WTC11 (cell line): ENCODE data around the gene FAM107B. TPM values are rescaled to one million over a fixed set of nuclear protein-coding genes. Genes with fewer than 3 reads are reported as not detected.
A peak's percentile ranks its signal among the peaks of the same experiment; 100 is the strongest.

Experiments used
- ATAC-seq: fragments of 200-7000 bp; cut with Tn5 transposase; 2 replicates; pipeline ENCODE4 v1.10.0; 2021; ENCODE audit warnings: mild to moderate bottlenecking, moderate library complexity
- CTCF ChIA-PET: fragments of 300-600 bp; sonication (Branson Sonifier 250); formaldehyde crosslinking; loops from one replicate; lab custom pipeline; 2021; ENCODE audit warnings: antibody characterized with exemption; lab: Charles Lee
- POLR2A ChIA-PET: fragments of 350-600 bp; sonication (Branson Sonifier 250); formaldehyde crosslinking; loops from one replicate; lab custom pipeline; 2021; ENCODE audit warnings: antibody characterized with exemption; lab: Charles Lee
- DNase-seq: peaks from one replicate; pipeline ENCODE4 v3.0.0; 2021; ENCODE audit warnings: low spot score
- H3K27ac Mint-ChIP-seq: 2 replicates; pipeline ENCODE4 v1.8.0; 2021; ENCODE audit warnings: mixed read lengths
- H3K27me3 Mint-ChIP-seq: 2 replicates; pipeline ENCODE4 v1.8.0; 2021; ENCODE audit warnings: low read depth, mild to moderate bottlenecking, moderate library complexity, mixed read lengths
- H3K36me3 Mint-ChIP-seq: 2 replicates; pipeline ENCODE4 v1.8.0; 2021; ENCODE audit warnings: mixed read lengths
- H3K4me1 Mint-ChIP-seq: 2 replicates; pipeline ENCODE4 v1.8.0; 2022; ENCODE audit warnings: mixed read lengths
- H3K4me3 Mint-ChIP-seq: 2 replicates; pipeline ENCODE4 v1.8.0; 2021; ENCODE audit warnings: mild to moderate bottlenecking, moderate library complexity, mixed read lengths
- H3K9me3 Mint-ChIP-seq: 2 replicates; pipeline ENCODE4 v1.8.0; 2021; ENCODE audit warnings: mixed read lengths
- ESRRA ChIP-seq: sonication (generic); formaldehyde crosslinking; IDR thresholded peaks from 2 replicates; pipeline ENCODE4 v1.8.1; 2022; ENCODE audit warnings: mild to moderate bottlenecking, missing genetic modification reagents, borderline replicate concordance
- FOXJ3 ChIP-seq: sonication (generic); formaldehyde crosslinking; IDR thresholded peaks from 2 replicates; pipeline ENCODE4 v1.9.0; 2021; ENCODE audit warnings: missing genetic modification reagents, mild to moderate bottlenecking, borderline replicate concordance
- FOXK1 ChIP-seq: sonication (generic); formaldehyde crosslinking; IDR thresholded peaks from 2 replicates; pipeline ENCODE4 v1.8.0; 2022; ENCODE audit warnings: mild to moderate bottlenecking, moderate library complexity, missing genetic modification reagents
- MXD4 ChIP-seq: fragments of 250-450 bp; sonication (Bioruptor Pico); IDR thresholded peaks from 2 replicates; pipeline ENCODE4 v1.8.0; 2021; ENCODE audit warnings: mild to moderate bottlenecking, moderate library complexity, borderline replicate concordance
- RORB ChIP-seq: fragments of 250-450 bp; sonication (Bioruptor Pico); IDR thresholded peaks from 2 replicates; pipeline ENCODE4 v1.9.0; 2021; ENCODE audit warnings: mild to moderate bottlenecking
- TCF7 ChIP-seq: sonication (generic); formaldehyde crosslinking; IDR thresholded peaks from 2 replicates; pipeline ENCODE4 v1.8.0; 2022; ENCODE audit warnings: mild to moderate bottlenecking, low read depth, missing genetic modification reagents, moderate library complexity
- total RNA-seq: library from RNA; stranded (reverse); gene quantifications from 3 replicates; pipeline ENCODE4 v1.2.3, GENCODE V29; 2021
- TF ChIP-seq, protein P1 (sequence below): fragments of 250-450 bp; sonication (Bioruptor Pico); IDR thresholded peaks from 2 replicates; pipeline ENCODE4 v1.9.0; 2021; ENCODE audit warnings: mild to moderate bottlenecking, borderline replicate concordance
- TF ChIP-seq, protein P2 (sequence below): sonication (generic); formaldehyde crosslinking; IDR thresholded peaks from 2 replicates; pipeline ENCODE4 v1.8.1; 2022; ENCODE audit warnings: low read depth, missing genetic modification reagents, borderline replicate concordance
- TF ChIP-seq, protein P3 (sequence below): sonication (generic); formaldehyde crosslinking; IDR thresholded peaks from 2 replicates; pipeline ENCODE4 v1.8.1; 2023; ENCODE audit warnings: mild to moderate bottlenecking, missing genetic modification reagents, moderate library complexity
- TF ChIP-seq, protein P4 (sequence below): sonication (generic); formaldehyde crosslinking; IDR thresholded peaks from 2 replicates; pipeline ENCODE4 v1.8.1; 2022; ENCODE audit warnings: mild to moderate bottlenecking, missing genetic modification reagents, moderate library complexity, borderline replicate concordance
- TF ChIP-seq, protein P5 (sequence below): sonication (generic); formaldehyde crosslinking; IDR thresholded peaks from 2 replicates; pipeline ENCODE4 v1.8.0; 2023; ENCODE audit warnings: missing genetic modification reagents
- TF ChIP-seq, protein P6 (sequence below): fragments of 250-450 bp; sonication (Bioruptor Pico); IDR thresholded peaks from 2 replicates; pipeline ENCODE4 v1.9.0; 2021; ENCODE audit warnings: moderate library complexity, mild to moderate bottlenecking, inconsistent platforms, borderline replicate concordance

FAM107B gene
- total RNA-seq, 1 experiment from 2014 or later: 22.4 TPM

DNA sequence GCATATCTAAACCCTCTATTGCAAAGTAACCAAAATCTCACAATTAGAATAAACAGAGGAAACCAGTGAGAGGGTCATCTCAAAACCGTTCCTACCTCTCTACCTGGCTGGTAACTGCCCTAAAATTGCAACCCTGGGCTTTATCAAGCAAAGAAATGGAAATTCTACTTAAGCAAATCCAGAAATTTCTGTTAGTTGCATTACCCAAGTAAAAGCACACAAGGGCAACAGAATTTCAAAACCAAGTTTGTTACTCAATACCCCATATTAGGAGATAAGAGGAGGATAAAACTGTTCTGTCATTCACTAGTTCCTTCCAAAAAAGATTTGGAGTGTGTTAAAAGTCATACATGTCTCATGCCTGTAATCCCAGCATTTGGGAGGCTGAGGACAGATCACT lies 195.3 kb downstream of the FAM107B start:
- TF ChIP-seq, protein P1, sequence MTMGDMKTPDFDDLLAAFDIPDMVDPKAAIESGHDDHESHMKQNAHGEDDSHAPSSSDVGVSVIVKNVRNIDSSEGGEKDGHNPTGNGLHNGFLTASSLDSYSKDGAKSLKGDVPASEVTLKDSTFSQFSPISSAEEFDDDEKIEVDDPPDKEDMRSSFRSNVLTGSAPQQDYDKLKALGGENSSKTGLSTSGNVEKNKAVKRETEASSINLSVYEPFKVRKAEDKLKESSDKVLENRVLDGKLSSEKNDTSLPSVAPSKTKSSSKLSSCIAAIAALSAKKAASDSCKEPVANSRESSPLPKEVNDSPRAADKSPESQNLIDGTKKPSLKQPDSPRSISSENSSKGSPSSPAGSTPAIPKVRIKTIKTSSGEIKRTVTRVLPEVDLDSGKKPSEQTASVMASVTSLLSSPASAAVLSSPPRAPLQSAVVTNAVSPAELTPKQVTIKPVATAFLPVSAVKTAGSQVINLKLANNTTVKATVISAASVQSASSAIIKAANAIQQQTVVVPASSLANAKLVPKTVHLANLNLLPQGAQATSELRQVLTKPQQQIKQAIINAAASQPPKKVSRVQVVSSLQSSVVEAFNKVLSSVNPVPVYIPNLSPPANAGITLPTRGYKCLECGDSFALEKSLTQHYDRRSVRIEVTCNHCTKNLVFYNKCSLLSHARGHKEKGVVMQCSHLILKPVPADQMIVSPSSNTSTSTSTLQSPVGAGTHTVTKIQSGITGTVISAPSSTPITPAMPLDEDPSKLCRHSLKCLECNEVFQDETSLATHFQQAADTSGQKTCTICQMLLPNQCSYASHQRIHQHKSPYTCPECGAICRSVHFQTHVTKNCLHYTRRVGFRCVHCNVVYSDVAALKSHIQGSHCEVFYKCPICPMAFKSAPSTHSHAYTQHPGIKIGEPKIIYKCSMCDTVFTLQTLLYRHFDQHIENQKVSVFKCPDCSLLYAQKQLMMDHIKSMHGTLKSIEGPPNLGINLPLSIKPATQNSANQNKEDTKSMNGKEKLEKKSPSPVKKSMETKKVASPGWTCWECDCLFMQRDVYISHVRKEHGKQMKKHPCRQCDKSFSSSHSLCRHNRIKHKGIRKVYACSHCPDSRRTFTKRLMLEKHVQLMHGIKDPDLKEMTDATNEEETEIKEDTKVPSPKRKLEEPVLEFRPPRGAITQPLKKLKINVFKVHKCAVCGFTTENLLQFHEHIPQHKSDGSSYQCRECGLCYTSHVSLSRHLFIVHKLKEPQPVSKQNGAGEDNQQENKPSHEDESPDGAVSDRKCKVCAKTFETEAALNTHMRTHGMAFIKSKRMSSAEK: no peak
- TF ChIP-seq FOXK1 (no peak), FOXJ3 (CRISPR knock-in tag) (no peak), RORB (CRISPR knock-in tag) (no peak), ESRRA (CRISPR knock-in tag) (no peak), MXD4 (CRISPR knock-in tag) (no peak)
- TF ChIP-seq, protein P2, sequence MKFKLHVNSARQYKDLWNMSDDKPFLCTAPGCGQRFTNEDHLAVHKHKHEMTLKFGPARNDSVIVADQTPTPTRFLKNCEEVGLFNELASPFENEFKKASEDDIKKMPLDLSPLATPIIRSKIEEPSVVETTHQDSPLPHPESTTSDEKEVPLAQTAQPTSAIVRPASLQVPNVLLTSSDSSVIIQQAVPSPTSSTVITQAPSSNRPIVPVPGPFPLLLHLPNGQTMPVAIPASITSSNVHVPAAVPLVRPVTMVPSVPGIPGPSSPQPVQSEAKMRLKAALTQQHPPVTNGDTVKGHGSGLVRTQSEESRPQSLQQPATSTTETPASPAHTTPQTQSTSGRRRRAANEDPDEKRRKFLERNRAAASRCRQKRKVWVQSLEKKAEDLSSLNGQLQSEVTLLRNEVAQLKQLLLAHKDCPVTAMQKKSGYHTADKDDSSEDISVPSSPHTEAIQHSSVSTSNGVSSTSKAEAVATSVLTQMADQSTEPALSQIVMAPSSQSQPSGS (CRISPR knock-in tag): no peak
- TF ChIP-seq, protein P3, sequence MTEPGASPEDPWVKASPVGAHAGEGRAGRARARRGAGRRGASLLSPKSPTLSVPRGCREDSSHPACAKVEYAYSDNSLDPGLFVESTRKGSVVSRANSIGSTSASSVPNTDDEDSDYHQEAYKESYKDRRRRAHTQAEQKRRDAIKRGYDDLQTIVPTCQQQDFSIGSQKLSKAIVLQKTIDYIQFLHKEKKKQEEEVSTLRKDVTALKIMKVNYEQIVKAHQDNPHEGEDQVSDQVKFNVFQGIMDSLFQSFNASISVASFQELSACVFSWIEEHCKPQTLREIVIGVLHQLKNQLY (CRISPR knock-in tag): no peak
- TF ChIP-seq, protein P4, sequence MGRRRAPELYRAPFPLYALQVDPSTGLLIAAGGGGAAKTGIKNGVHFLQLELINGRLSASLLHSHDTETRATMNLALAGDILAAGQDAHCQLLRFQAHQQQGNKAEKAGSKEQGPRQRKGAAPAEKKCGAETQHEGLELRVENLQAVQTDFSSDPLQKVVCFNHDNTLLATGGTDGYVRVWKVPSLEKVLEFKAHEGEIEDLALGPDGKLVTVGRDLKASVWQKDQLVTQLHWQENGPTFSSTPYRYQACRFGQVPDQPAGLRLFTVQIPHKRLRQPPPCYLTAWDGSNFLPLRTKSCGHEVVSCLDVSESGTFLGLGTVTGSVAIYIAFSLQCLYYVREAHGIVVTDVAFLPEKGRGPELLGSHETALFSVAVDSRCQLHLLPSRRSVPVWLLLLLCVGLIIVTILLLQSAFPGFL (CRISPR knock-in tag): no peak
- TF ChIP-seq, protein P5, sequence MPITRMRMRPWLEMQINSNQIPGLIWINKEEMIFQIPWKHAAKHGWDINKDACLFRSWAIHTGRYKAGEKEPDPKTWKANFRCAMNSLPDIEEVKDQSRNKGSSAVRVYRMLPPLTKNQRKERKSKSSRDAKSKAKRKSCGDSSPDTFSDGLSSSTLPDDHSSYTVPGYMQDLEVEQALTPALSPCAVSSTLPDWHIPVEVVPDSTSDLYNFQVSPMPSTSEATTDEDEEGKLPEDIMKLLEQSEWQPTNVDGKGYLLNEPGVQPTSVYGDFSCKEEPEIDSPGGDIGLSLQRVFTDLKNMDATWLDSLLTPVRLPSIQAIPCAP (CRISPR knock-in tag): no peak
- POLR2A ChIA-PET: no interaction called here
- Mint-ChIP-seq H3K4me3 (no peak overlapping the region), H3K36me3 (no peaks in the 10 kb centered on the region), H3K27me3 (no peaks in the 10 kb centered on the region), H3K27ac (no peak overlapping the region), H3K9me3 (no peaks in the 10 kb centered on the region), H3K4me1 (peaks cover 65% of the 10 kb centered on the region)
- DNase-seq (no peak), ATAC-seq (no peak)
- CTCF ChIA-PET: no interaction called here

DNA sequence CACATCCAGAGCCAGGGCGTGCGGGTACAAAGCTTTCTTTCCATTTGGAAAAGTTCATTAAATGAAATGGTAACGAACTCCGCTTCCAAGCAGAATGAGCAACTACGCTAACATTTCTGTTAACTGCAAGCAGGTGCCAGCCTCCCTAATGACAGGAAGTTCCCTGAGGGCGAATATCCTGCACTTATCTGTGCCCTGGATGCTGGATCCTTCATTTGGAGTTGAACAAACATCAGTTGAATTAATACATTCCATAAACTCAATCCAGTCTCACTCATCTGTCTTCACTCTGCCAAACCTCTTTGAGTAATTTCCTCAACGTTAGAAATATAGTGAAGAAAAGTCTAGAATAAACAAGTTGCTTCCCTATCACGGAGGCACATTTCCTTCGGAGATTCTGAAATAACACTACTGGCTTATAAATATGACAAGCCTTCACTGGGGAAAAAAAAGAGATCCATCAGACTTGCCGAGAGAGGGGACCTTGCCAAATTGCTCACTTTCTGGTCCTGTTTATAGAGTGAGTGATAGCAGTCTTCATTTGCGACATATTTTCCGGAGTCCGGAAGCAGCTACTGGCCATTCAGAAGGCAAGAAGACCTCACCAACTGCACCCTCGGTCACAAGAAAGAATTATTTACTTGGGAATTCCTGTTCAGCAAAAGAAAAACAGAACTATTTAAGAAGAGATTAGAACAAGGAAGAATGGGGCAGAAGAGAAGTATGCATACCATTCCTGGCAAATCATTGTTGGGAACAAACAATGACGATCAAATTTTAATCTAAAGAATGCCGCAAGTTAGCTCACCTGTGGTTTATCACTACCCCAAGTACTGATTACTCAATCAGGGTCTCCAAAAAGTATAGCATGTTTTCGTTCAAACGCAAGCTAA lies 196.4 kb downstream of the FAM107B start:
- POLR2A ChIA-PET: interaction anchor here (0.5 kb wide), 1 partner anchor 12 kb away, joined by 4 read pairs; no protein-coding TSS in a partner anchor

More for the DNA sequence above, 196.4 kb downstream of the FAM107B start:
- Mint-ChIP-seq H3K27ac (peak overlapping the region; percentile 94), H3K9me3 (no peaks in the 10 kb centered on the region), H3K4me3 (peak overlapping the region; percentile 1; the same call in 1 of the 2 replicates), H3K4me1 (peaks cover 54% of the 10 kb centered on the region), H3K36me3 (no peaks in the 10 kb centered on the region), H3K27me3 (no peaks in the 10 kb centered on the region)
- TF ChIP-seq, protein P6, sequence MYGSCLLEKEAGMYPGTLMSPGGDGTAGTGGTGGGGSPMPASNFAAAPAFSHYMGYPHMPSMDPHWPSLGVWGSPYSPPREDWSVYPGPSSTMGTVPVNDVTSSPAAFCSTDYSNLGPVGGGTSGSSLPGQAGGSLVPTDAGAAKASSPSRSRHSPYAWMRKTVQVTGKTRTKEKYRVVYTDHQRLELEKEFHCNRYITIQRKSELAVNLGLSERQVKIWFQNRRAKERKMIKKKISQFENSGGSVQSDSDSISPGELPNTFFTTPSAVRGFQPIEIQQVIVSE (CRISPR knock-in tag): peak; percentile 54; the same call in 1 of the 2 replicates
- no peak for TF ChIP-seq TCF7 (CRISPR knock-in tag)
- CTCF ChIA-PET: no interaction called here
- ATAC-seq (peak; percentile 36; the same call in 1 of the 2 replicates), DNase-seq (no peak)
